NCI-H2196 treated with DMSO at 0.1 percent for 48 hours (cell line): ENCODE results near the gene C6orf62.
A peak's percentile ranks its signal among the peaks of the same experiment; 100 is the strongest.
"Not testable (repeated sequence)": the region's sequence is repeated elsewhere in the genome, so short reads cannot be mapped to it uniquely, and the experiment has no call there.

Source experiments
- DNase-seq: peaks from one replicate; lab custom pipeline; 2025; ENCODE audit not compliant: unreplicated experiment; lab: John Stamatoyannopoulos, UW

Gene C6orf62

GRCh38 chr6:24668997-24669361, 50.0 kb downstream of the C6orf62 start:
- no peak for DNase-seq

GRCh38 chr6:24668066-24668996, 50.6 kb downstream of the C6orf62 start:
- DNase-seq, result not testable (repeated sequence)

- no peak for DNase-seq
These were observed 51.6 kb downstream of the C6orf62 start for GRCh38 chr6:24667378-24667803.

GRCh38 chr6:24666641-24667377, 52.1 kb downstream of the C6orf62 start, which contains the start of the genes ACOT13 and TDP2:
Gene ACOT13 (plus strand): TSS chr6:24667077. CDS start chr6:24667264, 187 bp downstream.
Gene TDP2 (minus strand): TSS chr6:24666899. CDS start chr6:24666862, 37 bp downstream.
- peak; percentile 94 for DNase-seq

GRCh38 chr6:24666097-24666640, 52.8 kb downstream of the C6orf62 start:
- DNase-seq, result no peak

- DNase-seq, result no peak
These were observed 54.6 kb downstream of the C6orf62 start for GRCh38 chr6:24664046-24664987.

GRCh38 chr6:24663189-24663588, 55.8 kb downstream of the C6orf62 start:
- DNase-seq, result no peak

GRCh38 chr6:24662236-24662635, 56.7 kb downstream of the C6orf62 start:
- no peak for DNase-seq

GRCh38 chr6:24661759-24662158, 57.2 kb downstream of the C6orf62 start:
- not testable (repeated sequence) for DNase-seq

- no peak for DNase-seq
These were observed 58.8 kb downstream of the C6orf62 start for GRCh38 chr6:24660105-24660504.

GRCh38 chr6:24659561-24659960, 59.4 kb downstream of the C6orf62 start:
- no peak for DNase-seq

- no peak for DNase-seq
These were observed 60.1 kb downstream of the C6orf62 start for GRCh38 chr6:24658573-24659560.

- DNase-seq, result no peak
These were observed 63.7 kb downstream of the C6orf62 start for GRCh38 chr6:24655215-24655614.
